Stimulated activated CD4-positive, alpha-beta T cell treated with anti-CD3 and anti-CD28 coated beads, TNF-alpha, amount 100 ng/mL, for 1 hour (primary cell): ENCODE results near the gene NFATC2.

ENCODE experiments used
- DNase-seq, 3 donors: peaks; one replicate each; pipeline ENCODE4 v3.0.0-alpha.2; 2020; ENCODE audit warnings: low read depth in 3 of 3, low spot score in 1 of 3

NFATC2 gene

DNA sequence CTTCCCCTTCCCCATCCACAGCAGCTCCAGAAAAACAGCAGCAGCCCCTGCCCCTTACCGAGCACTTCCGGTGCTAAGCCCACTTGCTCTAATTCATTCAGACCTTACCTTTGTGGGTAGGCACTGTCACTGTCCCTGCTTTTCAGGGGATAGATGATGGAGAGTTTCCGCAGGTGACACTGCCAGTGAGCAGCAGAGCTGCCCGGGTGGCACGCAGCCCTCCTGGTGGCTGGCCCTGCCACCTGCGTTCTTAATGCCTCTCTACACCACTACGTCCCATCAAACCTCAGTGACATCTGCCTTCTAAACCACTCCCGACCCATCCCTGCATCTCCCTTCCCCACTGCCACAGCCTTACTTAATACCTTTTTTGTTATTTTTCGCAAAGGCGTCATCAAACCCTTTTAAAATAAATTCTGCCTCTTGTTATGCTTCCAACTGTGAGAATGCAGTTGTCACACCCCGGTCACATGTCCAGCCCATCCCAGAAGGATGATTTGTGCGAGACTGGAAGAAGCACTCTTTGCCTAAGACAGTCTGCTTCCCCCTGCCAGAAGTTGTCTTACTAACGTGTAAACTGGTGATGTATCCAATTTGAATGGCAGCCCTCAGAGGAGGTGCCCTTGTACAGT is 89.7 kb downstream of the NFATC2 start:
- DNase-seq = no peak

DNA sequence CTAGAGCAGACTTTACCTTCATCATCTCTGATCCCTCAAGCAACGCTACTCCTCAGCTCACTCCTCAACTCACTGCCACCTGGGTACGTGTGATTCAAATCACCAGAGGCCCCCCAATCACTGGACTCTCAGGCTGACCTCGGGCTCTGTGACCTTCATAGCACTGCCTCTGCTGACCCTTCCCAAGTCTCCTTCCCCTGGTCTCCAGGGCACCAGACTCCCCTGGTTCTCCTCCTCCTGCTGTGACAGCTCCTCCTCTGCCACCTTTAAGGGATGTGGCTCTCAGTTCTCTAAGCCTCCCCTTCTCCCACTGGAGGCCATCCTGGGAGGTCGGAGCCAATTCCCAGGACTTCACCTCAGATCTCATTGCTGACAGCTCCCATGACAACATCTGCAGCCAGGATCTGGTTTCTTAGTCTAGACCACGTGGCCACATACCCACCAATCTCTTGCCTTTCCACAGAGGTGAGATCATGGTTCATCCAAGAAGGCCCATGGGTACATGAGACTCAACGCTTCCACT is 90.4 kb downstream of the NFATC2 start:
- DNase-seq = no peak

DNA sequence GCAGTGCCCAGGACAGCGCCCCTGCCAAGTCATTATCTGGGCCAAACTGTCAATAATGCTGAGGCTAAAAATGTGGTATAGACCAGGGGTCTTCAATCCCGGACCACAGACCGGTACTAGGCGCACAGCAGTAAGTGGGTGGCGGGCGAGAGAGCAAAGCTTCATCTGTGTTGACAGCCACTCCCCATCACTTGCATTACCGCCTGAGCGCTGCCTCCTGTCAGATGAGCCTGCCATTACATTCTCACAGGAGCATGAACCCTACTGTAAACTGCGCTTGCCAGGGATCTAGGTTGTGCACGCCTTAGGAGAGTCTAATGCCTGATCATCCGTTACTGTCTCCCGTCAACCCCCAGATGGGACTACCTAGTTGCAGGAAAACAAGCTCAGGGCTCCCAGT is 91.0 kb downstream of the NFATC2 start:
- no peak for DNase-seq

DNA sequence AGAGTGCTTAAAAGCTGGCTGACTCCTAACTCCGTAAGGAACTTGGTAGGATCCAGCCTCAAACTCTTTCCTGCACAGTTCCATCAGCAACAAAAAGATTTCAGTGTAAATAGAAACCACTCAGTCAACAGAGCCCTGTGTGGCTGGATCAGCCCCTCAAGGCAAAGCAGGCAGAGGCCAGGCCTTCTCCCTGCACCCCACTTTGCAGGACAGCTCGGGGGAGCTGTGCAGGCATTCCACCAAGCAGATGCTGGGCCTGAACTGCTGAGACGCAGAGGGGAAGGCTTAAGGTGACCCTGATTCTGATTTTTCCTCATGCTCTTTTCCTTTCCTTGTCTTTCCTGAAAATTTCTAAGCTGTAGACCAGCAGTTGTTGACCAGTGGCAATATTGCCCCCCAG is 91.5 kb downstream of the NFATC2 start:
- DNase-seq = no peak

DNA sequence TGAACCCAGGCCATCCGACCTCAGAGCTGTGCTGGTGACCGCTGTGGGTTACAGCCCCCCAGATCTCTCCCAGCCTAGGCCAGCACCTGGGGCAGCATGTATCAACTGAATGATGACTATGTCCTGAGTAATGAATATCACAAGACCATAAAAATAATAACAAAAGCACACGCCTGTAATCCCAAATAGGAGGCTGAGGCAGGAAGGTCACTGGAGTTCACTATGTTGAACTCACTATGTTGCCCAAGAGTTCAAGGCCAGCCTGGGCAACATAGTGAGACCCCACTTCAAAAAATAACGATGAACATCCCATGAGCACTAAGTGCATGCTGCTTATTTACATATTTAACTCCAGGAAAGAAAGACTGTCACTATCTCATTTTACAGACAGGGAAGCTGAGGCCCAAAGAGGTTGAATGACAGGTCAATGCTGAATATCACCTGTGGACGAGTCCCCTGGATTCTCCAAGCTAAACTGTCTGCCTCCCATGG is 92.3 kb downstream of the NFATC2 start:
- no peak for DNase-seq

DNA sequence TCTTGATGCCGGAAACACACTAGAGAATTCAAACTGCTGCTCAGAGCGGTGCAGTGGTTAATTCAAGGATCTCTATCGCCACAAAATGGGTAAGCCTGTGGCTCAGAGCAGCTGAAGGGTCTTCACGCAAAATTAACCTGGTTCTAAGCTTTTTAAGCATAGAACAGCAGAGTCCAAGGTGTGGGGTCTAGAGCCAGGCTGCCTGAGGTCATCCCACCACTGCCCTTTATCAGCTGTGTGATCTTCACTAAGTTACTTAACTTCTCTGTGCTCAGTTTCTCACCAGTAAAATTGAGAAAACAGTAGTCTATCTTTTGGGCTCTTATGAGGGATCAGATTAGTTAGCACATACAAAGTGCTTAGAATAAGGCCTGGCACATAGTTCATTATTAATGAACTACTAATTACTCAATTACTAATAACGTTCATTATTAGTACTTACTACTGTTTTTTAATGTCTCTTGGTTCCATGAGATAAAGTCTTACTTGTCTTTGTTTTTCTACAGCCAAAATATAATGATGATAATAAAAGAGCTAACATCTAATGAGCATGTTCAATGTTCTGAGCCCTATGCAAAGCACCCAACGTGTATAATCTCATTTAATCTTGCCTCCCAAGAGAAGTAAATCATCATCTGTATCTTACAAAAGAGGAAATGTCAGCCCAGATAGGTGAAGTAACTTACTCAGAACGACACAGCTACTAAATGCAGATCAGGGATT is 92.9 kb downstream of the NFATC2 start:
- no peak for DNase-seq

DNA sequence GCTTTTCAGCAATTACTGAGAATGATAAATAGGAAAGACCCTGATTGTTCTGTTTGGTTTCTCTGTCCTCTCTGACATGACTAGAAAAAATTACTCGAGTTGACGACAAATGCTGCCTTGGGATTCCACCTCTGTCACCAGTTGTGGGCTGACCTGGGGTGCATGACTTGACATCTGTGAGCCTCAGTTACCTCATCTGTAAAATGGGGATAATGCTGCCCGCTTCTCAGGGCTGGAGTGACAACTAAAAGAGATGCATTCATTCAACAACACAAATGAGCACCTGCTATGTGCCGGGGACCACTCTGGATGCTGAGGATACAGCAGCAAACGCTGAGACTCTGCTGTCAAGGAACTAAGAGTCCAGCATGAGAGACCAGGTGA is 94.8 kb downstream of the NFATC2 start:
- DNase-seq = no peak

DNA sequence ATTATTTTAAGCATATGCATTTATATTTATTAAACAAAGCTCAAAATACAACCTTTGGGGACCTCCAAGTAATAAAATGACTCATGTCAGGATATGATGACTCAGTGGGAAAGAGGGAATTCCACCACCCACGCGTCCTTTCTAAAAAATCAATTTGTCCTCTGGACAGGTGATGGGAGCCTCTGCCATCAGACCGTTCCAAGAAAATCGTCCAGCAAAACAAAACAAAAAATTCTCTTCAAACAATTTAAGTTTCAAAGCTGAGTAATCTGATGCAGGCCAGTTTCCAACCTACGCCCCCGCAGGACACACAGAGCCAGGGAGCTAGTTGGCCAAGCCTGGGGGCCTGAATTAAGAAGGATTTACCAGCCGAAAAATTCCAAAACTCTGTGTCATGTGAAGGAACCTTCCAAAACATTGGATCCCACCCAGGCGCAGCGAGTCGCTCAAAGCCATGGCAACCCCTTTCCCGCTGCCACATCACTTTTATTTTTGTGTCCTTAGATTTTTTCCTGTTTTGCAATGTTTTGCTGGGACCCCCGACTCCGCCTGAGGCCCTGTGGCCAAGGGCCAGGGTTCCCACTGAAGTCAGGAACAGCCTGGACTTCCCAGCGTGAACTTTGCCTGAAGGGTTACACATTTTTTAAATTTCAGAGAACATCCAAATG is 95.3 kb downstream of the NFATC2 start:
- DNase-seq = no peak

DNA sequence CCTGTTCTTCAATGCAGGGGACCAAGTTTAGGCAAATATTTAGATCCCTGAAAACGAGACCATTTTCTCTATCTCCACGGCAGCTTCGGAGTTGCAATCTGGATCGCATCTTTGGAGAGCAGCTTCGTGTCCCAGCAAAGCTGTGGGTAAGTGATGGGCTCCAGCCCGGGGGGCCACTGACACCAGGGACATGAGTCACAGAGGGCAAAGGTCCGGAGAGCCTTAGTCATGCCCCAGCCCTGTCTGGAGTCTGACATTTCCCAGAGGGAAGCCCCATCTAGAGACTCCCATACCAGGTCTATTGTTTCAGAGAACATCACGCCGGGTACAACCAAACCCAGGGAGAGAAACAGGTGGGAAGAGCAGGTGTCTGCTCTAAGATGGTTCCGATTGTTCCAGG is 95.9 kb downstream of the NFATC2 start:
- no peak for DNase-seq

DNA sequence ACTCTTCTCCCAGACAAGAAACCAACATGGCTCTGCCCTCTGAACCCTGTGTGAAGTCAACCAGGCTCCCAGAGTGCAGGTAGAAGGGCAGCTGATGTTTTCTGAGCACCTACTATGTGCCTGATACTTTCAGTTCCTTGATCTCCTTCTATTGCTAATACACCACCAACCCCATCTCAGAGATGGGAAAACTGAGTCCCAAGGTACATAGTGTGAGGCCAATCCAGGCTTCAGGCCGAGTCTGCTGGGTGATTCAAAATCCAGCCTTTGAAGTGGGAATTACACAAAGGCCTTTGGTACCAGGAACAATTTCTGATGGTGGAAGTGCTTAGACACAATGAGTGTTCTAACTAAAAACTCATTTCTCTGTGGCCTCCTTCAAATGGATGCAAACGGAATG is 96.3 kb downstream of the NFATC2 start:
- DNase-seq = no peak

DNA sequence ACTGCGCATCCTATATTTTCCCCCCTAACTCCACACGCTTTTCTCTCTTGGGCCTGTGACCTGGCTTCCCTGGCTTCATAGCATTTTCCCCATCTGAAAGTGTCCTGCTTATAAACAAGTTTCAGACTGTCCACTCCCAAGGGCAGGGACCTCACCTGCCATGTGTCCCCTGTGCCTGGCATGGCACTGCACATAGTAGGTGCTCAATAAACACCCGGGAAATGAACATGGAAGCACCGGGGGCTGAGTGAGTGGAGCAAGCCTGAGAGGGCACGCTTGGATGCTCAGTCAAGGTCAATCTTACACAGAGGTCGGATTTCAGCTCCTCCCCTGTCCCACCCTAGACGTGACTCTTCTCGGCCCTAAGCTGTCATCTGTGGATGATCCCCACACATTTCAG is 96.9 kb downstream of the NFATC2 start:
- no peak for DNase-seq

DNA sequence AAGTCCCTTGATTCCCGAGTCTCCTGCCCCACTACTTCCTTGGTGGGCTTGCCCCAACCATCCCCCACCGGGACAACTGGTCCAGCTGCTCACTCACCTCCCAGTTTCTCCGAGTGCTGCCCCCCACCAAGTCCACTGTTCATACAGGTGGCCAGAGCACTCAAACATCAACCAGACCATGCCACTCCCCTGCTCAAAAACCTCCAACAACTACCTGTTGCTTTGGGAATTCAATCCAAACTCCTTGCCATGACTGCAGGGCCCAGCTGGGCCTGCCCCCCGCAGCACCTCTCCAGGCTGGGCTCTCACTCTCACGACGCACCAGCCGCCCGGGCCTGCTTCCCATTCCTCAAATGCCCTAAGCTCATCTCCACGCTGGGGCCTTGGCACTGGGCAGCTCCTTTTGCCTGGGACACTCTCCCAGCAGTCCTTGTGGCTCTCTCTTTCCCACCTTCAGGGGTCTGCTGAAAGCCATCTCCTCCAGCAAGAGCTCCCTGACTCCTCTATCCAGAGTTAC is 97.5 kb downstream of the NFATC2 start:
- no peak for DNase-seq

DNA sequence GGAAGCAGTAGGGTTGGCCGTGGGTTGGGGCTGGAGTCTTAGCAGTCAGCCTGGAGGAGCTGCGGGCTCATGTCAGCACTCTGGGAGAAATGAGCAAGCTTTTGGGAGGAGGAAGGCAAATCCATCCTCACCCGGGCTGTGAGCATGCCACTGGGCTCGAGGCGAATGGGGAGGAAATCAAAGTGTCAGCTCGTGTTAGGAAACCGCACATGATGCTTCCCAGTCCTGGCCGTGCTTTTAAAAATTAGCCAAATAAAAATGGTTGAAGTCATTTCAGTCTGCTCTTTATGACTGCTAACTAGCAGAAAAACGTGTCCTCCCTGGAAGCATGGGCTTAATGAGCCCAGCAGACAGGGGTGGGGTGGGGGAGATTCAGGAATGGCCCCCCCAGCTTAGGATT is 98.1 kb downstream of the NFATC2 start:
- no peak for DNase-seq

DNA sequence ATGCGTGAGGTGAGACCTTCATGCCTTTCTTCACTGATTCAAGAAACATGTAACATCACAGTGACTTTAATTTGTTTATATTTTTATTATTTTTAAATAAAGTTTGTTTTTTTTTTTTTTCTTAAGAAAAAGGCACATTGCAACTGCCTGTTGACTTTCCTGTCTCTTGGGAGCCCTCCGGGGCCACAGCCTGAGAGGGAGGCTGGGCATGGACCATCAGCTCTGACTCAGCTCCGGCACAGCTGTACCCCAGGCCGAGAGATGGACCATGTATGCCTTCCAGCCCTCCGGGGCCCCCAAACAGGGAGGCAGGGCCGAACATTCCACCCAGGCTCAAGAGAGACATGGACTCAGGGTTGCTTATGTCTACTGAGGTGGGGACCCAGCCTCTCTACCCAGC is 99.9 kb downstream of the NFATC2 start:
- no peak for DNase-seq

DNA sequence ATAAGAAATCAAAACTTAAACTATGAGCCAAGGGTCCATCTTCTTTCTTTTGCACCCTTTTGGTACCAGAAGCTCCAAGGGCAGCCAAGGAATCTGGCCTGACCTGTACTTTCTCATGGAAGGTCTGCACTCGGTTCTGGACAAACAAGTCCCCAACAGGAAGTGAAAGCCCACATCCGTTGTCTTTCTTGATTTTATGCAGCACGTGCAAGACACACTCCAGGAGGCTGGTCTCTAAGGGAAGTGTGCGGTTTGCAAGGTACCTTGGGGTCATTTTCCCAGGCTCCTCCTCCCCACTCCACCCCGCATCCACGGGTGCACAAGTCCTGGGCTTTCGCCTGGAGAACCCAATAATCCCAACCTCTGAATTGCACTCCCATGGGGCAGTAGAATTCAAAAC is 101.9 kb downstream of the NFATC2 start:
- DNase-seq = no peak

DNA sequence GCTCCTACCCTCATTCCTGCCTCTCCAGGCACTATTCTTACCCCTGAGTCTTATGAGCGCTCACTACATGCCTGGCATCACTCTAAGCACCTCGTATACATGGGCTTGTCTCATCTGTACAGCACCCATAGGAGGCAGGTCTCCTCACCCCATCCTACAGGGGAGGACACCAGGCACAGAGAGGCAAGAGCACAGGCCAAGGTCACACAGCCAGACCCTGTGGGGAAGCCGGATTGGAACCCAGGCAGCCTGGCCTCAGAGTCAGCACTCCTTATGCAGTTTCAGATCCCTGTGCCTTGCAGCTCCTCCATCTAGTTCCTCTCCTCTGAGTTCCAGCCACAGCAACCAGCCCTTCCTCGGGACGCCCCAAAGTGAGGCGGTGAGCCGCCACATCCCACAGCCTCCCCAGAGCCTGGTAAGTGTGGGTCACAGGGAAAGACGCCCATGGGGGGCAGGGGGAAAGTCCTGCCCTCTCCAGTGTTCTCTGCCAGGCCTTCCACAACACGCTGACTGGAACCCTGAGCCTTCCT is 103.3 kb downstream of the NFATC2 start:
- no peak for DNase-seq

DNA sequence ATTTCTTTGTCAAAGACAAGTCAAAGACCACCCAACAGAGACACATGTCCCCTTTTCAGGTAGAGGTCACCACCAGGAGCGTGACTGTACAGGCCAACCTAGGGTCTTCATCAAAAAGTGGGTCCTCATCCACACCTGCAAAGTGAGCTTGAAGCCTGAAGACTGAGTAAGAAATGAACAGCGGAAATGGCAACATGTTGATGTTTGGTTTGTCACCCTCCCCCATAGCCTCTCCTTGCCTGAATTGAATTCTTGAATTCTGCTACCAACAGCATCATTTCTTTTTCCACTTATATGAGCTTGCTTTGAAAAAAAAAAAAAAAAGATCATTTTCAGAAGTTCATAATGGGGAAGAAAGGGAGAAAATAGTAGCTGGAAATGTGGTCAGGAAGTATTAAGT is 104.4 kb downstream of the NFATC2 start:
- DNase-seq = no peak

DNA sequence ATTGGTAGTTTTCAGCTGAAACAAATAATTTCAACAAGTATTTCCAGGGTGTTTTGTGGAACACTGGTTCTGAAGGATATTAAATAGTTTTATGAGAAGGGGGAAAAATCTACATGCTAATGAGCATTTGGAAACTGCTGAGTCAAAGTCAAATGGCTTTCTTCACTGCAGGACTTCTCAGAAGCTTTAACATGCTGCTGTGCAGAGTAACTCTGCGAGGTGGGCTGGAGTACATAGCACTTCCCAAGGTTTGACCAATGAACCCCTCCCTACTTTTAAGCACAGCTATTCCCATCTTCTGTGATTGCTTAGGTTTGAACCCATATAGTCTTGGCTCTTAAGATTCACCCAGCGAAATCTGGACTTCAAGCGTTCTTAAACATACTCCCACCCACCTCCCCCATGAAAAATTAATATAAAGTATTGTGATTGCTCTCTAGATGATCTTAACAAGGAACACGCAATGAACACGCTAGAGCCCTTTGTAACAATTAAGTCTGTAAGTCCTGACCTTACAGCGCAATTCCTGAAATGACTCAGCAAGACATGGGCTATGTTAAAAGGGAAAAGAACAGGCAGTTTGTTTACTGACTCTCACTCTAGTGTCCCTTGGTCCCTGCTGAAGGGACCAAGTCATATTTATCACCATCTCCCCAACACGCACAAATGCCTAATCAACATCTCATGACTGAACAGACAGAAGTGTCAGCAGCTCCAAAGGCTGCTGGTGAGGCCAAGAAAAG is 105.2 kb downstream of the NFATC2 start:
- DNase-seq = no peak

DNA sequence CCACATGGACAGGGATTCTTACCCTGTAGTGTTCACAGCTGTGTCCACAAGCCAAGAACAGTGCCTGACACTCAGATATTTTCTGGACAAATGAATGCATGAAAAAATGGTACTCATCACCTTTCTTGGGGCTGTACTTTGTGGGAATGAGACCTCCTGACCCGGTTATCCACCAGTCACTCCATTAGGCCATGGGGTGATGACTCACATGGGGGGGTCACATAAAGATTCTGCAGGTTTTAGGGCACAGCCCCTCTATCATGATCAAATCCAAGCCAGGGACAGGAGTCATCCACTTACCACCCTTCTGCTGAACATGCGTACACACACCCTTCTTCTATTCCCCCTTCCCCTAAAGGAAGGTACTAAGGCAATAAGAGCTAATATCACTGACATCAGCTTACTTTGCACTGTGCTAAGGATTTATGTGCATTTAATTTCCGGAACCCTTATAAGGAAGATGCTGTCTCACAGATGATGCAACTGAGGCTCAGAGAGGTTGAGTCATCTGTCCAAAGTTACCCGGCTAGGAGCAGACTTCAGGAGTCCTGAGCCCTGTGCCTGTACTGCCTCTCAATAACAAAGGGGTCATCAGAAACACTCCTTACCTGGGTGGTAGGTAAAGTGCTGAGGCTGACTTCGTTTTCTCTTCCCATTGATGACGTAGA is 107.8 kb downstream of the NFATC2 start:
- no peak for DNase-seq

DNA sequence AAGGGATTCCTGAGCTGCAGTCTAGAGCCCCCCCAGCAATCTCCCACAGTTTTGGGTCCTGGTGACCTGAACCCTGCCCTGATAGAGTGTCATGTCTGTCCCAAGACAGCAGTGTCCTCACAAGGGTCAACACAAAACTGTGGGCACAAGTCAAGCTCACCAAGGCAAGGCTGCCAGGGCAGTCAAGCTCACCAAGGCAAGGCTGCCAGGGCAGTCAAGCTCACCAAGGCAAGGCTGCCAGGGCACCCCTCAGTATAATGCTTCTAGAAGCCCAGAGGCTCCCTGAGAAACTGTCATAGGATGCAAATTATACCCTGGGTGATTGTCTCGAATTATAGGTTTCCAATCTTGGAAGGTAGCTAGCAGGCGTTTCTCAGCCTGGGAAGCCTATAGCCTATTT is 108.5 kb downstream of the NFATC2 start:
- DNase-seq = no peak

DNA sequence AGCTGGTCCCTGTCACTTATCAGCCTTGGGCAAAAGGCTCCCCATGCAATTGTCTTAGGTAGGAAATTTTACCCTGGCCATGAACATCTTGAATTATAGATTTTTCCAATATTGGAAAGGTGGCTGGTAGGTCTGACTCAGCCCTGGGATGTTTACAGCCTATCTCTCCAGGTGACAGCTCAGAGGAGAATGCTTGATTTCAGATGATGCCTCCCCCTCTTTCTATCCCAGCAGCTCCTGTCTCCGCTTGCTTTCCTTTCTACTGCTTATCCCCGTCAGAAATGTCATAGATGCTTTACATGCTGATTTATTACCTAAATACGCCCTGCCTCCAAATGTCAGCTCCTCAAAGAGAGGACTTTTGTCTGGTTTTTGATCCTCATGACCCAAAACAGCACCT is 109.6 kb downstream of the NFATC2 start:
- no peak for DNase-seq
